ENCODE data around the gene HK1. TPM values are rescaled to one million over a fixed set of nuclear protein-coding genes. Genes with fewer than 3 reads are reported as not detected.
"Not testable (repeated sequence)": the region's sequence is repeated elsewhere in the genome, so short reads cannot be mapped to it uniquely, and the experiment has no call there.

The HK1 gene
- total RNA-seq, 1 donor from 2014 or later = 182 TPM

GRCh38 chr10:69247313-69247710 is 31.0 kb upstream of the HK1 start:
- no peak for TF ChIP-seq CTCF (IDR thresholded peaks at IDR 0.05; ENCODE audit: insufficient read depth, low read length, severe bottlenecking)
- no peak overlapping the region for H3K4me3 ChIP-seq (ENCODE audit: low read depth, low read length)
- no peaks in the 10 kb centered on the region for H3K27me3 ChIP-seq (ENCODE audit: control insufficient read depth, insufficient read depth, low read length)
- no peaks in the 10 kb centered on the region for H3K36me3 ChIP-seq (ENCODE audit: control insufficient read depth, insufficient read depth, low read length)
- DNase-seq (ENCODE audit: low read depth) (no peak), FAIRE-seq (peak; percentile 7)

- TF ChIP-seq CTCF (IDR thresholded peaks at IDR 0.05; ENCODE audit: insufficient read depth, low read length, severe bottlenecking) = no peak
- no peak for FAIRE-seq
These were observed 30.1 kb upstream of the HK1 start for GRCh38 chr10:69248117-69248730.

GRCh38 chr10:69250041-69250440 is 28.3 kb upstream of the HK1 start:
- DNase-seq (ENCODE audit: low read depth) (no peak), FAIRE-seq (no peak)
- no peak overlapping the region for H3K4me3 ChIP-seq (ENCODE audit: low read depth, low read length)
- H3K36me3 ChIP-seq (ENCODE audit: control insufficient read depth, insufficient read depth, low read length) = no peaks in the 10 kb centered on the region
- H3K27me3 ChIP-seq (ENCODE audit: control insufficient read depth, insufficient read depth, low read length) = no peaks in the 10 kb centered on the region
- no peak for TF ChIP-seq CTCF (IDR thresholded peaks at IDR 0.05; ENCODE audit: insufficient read depth, low read length, severe bottlenecking)

More at GRCh38 chr10:69248117-69248730, 30.1 kb upstream of the HK1 start:
- no peaks in the 10 kb centered on the region for H3K27me3 ChIP-seq (ENCODE audit: control insufficient read depth, insufficient read depth, low read length)
- no peak for DNase-seq (ENCODE audit: low read depth)
- no peak overlapping the region for H3K4me3 ChIP-seq (ENCODE audit: low read depth, low read length)
- no peaks in the 10 kb centered on the region for H3K36me3 ChIP-seq (ENCODE audit: control insufficient read depth, insufficient read depth, low read length)

GRCh38 chr10:69251417-69251816 is 26.9 kb upstream of the HK1 start:
- DNase-seq (ENCODE audit: low read depth); FAIRE-seq; H3K4me3 ChIP-seq (ENCODE audit: low read depth, low read length); H3K36me3 ChIP-seq (ENCODE audit: control insufficient read depth, insufficient read depth, low read length); H3K27me3 ChIP-seq (ENCODE audit: control insufficient read depth, insufficient read depth, low read length): not testable (repeated sequence)

- Histone ChIP-seq H3K4me3 (ENCODE audit: low read depth, low read length) (no peak overlapping the region), H3K36me3 (ENCODE audit: control insufficient read depth, insufficient read depth, low read length) (peaks cover 2% of the 10 kb centered on the region), H3K27me3 (ENCODE audit: control insufficient read depth, insufficient read depth, low read length) (no peaks in the 10 kb centered on the region)
- TF ChIP-seq CTCF (IDR thresholded peaks at IDR 0.05; ENCODE audit: insufficient read depth, low read length, severe bottlenecking) = no peak
- FAIRE-seq (no peak), DNase-seq (ENCODE audit: low read depth) (no peak)
These were observed 25.1 kb upstream of the HK1 start for GRCh38 chr10:69253171-69253570.

GRCh38 chr10:69254877-69255276 is 23.4 kb upstream of the HK1 start:
- FAIRE-seq (no peak), DNase-seq (ENCODE audit: low read depth) (no peak)
- Histone ChIP-seq H3K27me3 (ENCODE audit: control insufficient read depth, insufficient read depth, low read length) (no peaks in the 10 kb centered on the region), H3K4me3 (ENCODE audit: low read depth, low read length) (no peak overlapping the region), H3K36me3 (ENCODE audit: control insufficient read depth, insufficient read depth, low read length) (peaks cover 2% of the 10 kb centered on the region)
- no peak for TF ChIP-seq CTCF (IDR thresholded peaks at IDR 0.05; ENCODE audit: insufficient read depth, low read length, severe bottlenecking)
